Measurements from ENCODE around the gene CLCNKB. TPM values are rescaled to one million over a fixed set of nuclear protein-coding genes. Genes with fewer than 3 reads are reported as not detected.
"Not testable (repeated sequence)": the region's sequence is repeated elsewhere in the genome, so short reads cannot be mapped to it uniquely, and the experiment has no call there.

CLCNKB gene
- total RNA-seq, 1 donor from 2014 or later: not detected

GRCh38 chr1:16031551-16031950 is 12.0 kb upstream of the CLCNKB start:
- DNase-seq (ENCODE audit: low read depth in 2 of 2): no peak

DNA sequence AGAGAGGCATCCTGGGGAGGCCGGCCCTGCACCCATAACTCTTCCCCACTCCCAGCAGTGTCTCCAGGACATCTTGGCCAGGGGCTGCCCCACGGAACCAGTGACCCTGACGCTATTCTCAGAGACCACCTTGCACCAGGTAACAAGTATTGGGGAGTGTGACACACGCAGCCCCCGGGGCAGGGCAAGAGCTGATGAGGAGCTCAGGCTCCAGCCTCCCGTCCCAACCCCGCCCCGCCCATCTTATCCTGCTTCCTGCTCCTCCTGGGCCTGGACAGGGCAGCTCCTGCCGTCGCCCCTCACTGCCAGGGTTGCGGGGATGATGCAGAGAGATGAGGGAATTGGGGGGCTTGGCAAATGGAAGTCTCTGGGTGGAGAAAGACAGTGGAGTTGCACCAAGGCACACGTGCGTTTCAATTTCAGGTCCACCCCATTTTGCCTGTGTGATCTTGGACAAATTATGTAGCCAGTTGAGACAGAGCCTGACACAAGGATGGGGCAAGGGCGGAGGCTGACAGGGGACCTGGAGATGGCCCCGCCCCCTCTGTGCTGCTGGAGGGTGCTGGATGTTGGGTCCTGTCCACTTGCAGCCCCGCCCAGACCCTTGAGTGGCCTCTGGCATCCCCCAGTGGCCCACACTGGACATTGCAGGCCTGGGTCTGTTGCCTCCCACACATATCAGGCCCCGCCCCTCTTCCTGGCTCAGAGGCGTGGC is 11.0 kb upstream of the CLCNKB start:
- DNase-seq (ENCODE audit: low read depth in 2 of 2): peak; percentile 82 to 88

DNA sequence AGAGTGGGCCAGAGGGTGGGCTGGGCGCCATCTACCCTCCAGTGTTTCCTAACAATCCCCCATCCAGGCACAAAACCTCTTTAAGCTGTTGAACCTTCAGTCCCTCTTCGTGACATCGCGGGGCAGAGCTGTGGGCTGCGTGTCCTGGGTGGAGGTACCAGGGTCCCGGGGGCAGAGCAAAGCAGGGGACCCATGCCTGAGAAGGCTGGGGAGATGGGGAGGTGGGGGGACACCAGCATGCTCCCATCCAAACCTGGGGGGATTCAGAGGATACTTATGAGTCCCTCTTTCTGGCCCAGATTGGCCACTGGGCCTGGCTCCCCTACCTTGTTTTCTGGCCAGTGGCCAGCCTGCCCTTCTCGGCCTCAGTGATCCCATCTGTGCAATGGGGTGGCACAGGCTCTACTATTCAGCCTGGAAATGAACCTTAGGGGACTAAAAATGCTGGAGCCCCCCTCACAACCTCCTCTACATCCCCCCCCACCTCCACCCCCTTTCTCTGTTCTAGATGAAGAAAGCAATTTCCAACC is 10.4 kb upstream of the CLCNKB start:
- DNase-seq (ENCODE audit: low read depth in 2 of 2): not testable (repeated sequence)

GRCh38 chr1:16036461-16036860 is 7.1 kb upstream of the CLCNKB start:
- not testable (repeated sequence) for DNase-seq (ENCODE audit: low read depth in 2 of 2)

DNA sequence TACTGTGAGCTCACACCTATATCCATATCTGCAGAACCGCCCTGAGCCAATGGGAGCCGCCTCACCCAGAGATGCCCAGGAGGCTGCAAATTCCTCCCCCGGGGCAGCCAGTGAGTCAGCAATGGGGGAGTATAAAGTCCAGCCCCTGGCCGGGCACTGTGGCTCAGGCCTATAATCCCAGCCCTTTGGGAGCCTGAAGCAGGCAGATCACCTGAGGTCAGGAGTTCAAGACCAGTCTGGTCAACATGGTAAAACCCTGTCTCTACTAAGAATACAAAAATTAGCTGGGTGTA is 5.0 kb upstream of the CLCNKB start:
- no peak for DNase-seq (ENCODE audit: low read depth in 2 of 2)

DNA sequence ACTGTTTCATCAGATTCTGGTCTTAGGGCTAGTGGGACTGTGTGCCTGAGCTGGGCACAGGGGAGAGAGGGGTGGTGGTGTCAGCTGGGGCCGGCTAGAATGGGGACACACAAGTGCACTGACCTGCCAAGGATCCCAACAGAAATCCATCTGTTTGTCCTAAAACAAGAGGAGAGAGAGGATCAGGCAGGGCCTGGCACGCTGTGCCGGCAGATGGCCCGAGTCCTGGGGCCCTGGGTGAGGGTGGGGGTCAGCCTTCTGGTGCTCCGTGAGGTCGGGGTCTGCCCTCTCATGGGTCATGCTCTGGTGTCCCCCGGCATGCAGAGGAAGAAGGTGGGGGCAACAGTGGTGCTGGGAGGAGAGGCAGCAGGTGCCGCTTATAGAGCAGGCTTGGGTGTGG is 3.7 kb upstream of the CLCNKB start:
- not testable (repeated sequence) for DNase-seq (ENCODE audit: low read depth in 2 of 2)

- DNase-seq (ENCODE audit: low read depth in 2 of 2): no peak
These were observed 2.4 kb upstream of the CLCNKB start for GRCh38 chr1:16041200-16041599.

GRCh38 chr1:16042096-16042495 is 1.5 kb upstream of the CLCNKB start:
- no peak for DNase-seq (ENCODE audit: low read depth in 2 of 2)

DNA sequence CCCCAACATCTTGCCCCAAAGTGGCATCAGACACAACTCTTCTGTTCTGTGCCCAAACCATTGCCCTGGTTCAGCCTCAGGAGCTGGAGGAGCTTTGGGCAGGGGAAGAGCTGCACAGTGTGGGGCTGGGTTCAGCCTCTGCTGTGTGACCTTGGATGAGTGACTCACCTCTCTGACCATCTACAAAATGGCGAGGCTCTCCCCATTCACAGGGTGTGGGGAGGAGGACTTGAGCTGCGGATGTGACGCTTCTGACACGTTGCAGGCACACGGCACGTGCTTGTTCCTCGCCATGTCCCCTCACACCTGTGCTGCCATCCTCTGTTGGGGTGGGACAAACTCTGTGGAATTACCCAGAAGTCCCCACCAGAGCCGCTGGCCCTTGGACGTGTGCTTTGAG is 928 bp upstream of the CLCNKB start:
- not testable (repeated sequence) for DNase-seq (ENCODE audit: low read depth in 2 of 2)

GRCh38 chr1:16043950-16044349 is 368 bp downstream of the CLCNKB start:
- DNase-seq (ENCODE audit: low read depth in 2 of 2): no peak

GRCh38 chr1:16046842-16047241 is 3.3 kb downstream of the CLCNKB start:
- no peak for DNase-seq (ENCODE audit: low read depth in 2 of 2)

- no peak for DNase-seq (ENCODE audit: low read depth in 2 of 2)
These were observed 4.4 kb downstream of the CLCNKB start for GRCh38 chr1:16047791-16048475.

GRCh38 chr1:16048573-16049189 is 5.1 kb downstream of the CLCNKB start:
- peak in 1 of 2 donors; percentile 28 for DNase-seq (ENCODE audit: low read depth in 2 of 2)

DNA sequence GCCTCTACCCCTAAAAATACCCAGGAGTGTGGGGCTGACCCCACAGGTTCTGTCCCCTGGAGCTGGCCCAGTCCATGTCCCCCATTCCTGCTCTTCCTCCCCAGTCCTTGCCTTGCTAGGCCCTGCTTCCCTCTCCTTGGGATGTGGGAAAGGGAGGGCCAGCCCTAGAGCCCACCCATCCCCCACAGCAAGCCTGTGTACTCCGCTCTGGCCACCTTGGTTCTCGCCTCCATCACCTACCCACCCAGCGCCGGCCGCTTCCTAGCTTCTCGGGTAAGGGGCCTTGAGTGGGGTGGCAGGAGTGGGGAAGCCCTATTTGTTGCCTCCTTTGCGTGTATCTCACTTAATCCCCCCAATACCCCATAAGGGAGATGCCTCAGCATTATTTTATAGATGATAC is 6.7 kb downstream of the CLCNKB start:
- DNase-seq (ENCODE audit: low read depth in 2 of 2): no peak

GRCh38 chr1:16051039-16051438 is 7.5 kb downstream of the CLCNKB start:
- no peak for DNase-seq (ENCODE audit: low read depth in 2 of 2)

DNA sequence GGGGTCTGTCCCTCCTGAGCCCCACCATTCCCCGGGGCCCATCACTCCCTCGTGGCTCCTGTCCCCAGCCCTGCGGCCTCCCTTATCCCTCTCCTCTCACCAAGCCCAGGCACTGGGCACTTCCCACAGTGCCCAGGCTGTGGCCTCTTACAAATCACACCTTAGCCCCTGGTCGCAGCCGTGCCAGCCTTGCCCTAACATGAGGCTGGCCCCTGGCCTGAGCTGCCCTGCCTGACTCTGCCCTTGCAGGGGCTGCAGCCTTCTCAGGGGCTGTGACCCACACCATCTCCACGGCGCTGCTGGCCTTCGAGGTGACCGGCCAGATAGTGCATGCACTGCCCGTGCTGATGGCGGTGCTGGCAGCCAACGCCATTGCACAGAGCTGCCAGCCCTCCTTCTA is 8.4 kb downstream of the CLCNKB start:
- not testable (repeated sequence) for DNase-seq (ENCODE audit: low read depth in 2 of 2)

GRCh38 chr1:16053781-16054502 is 10.4 kb downstream of the CLCNKB start:
- no peak for DNase-seq (ENCODE audit: low read depth in 2 of 2)

GRCh38 chr1:16054598-16055540 is 11.3 kb downstream of the CLCNKB start:
- DNase-seq (ENCODE audit: low read depth in 2 of 2): no peak

DNA sequence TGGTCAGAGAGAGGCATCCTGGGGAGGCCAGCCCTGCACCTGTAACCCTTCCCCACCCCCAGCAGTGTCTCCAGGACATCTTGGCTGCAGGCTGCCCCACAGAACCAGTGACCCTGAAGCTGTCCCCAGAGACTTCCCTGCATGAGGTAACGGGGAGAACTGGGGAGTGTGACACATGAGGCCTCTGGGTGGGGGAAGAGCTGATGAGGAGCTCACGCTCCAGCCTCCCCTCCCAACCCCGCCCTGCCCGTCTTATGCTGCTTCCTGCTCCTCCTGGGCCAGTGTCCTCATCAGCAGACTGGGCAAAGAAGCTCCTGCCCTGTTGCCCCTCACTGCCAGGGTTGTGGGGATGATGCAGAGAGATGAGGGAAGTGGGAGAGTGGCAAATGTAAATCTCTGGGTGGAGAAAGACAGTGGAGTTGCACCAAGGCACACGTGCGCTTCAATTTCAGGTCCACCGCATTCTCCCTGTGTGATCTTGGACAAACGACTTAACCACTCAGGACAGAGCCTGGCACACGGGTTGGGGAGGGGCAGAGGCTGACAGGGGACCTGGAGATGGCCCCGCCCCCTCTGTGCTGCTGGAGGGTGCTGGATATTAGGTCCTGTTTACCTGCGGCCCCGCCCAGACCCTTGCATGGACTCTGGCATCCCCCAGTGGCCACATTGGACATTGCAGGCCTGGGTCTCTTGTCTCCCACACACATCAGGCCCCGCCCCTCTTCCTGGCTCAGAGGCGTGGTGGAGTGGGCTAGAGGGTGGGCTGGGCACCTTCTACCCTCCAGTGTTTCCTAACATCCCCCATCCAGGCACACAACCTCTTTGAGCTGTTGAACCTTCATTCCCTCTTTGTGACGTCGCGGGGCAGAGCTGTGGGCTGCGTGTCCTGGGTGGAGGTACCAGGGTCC is 12.3 kb downstream of the CLCNKB start:
- peak; percentile 73 to 86 for DNase-seq (ENCODE audit: low read depth in 2 of 2)

DNA sequence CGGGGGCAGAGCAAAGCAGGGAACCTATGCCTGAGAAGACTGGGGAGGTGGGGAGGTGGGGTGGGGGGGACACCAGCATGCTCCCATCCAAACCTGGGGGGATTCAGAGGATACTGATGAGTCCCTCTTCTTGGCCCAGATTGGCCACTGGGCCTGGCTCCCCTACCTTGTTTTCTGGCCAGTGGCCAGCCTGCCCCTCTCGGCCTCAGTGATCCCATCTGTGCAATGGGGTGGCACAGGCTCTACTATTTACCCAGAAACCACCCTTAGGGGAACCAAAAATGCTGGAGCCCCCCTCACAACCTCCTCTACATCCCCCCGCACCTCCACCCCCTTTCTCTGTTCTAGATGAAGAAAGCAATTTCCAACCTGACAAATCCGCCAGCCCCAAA is 12.9 kb downstream of the CLCNKB start:
- DNase-seq (ENCODE audit: low read depth in 2 of 2): not testable (repeated sequence)

Data from lung microvascular endothelial cell (primary cell).